HG02571 (cell line): ENCODE results near the gene CEP128.

ENCODE experiments used
- ATAC-seq: cut with Tn5 transposase; IDR thresholded peaks from one replicate; pipeline ENCODE4 v1.9.1; 2021; ENCODE audit warnings: mild to moderate bottlenecking, moderate library complexity; ENCODE audit not compliant: unreplicated experiment

CEP128 gene

DNA sequence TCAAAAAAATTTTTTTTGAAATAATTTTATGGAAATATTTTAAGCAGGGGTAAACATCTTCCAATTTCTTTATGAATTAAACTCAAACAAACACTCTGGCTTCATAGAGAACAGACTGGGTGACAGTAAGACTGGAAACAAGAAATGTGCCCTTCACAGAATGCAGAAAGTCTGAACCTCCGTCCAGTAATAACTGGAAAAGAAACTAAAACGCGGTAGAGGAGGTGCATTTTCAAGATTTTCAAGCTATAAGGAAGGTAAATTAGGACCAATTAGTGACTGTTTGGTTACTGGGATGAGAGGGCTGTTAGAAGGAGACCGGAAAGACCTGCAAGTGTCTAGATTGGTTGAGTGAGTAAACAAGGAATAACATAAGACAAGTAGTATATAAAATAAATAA, 245.7 kb downstream of the CEP128 start:
- ATAC-seq, result peak; percentile 70

DNA sequence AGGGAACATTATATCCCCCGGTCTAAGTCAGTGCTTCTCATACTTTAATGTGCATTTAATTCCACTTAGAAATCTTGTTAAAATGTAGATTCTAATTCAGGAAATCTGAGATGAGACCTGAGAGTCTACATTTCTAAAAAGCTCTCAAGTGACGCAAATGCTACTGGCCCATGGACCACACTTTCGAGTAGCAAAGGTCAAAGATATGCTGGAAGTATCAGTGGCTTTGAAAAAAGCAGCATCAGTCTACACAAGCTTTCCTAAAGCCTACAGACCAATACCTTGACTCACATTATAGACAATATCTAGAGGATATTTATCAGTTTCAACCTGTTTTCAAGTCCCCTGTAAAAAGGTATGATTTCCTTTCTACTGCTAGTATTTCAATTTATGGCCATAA, 248.6 kb downstream of the CEP128 start:
- no peak for ATAC-seq

DNA sequence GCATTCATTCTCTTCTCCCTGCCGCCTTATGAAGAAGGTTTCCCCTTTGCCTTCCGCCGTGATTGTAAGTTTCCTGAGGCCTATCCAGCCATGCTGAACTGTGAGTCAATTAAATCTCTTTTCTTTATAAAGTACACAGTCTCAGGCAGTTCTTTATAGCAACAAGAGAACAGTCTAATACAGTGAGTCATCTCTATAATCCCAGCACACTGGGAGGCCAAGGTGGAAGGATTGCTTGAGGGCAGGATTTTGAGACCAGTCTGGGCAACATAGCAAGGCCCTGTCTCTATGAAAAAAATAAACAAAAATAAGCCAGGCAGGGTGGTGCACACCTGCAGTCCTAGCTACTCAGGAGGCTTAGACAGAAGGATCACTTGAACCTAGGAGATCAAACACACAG, 259.9 kb downstream of the CEP128 start:
- no peak for ATAC-seq

DNA sequence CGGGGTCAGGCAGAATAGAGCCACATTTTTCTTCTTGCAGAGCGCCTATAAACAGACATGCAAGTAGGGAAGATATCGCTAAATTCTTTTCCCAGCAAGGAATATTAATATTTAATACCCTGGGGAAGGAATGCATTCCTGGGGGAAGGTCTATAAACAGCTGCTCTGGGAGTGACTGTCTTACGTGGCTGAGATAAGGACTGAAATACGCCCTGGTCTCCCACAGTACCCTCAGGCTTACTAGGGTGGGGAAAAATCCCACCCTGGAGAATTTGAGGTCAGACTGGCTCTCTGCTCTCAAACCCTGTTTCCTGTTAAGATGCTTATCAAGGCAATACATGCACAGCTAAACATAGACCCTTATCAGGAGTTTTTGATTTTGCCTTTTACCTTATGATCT, 262.3 kb downstream of the CEP128 start:
- no peak for ATAC-seq

DNA sequence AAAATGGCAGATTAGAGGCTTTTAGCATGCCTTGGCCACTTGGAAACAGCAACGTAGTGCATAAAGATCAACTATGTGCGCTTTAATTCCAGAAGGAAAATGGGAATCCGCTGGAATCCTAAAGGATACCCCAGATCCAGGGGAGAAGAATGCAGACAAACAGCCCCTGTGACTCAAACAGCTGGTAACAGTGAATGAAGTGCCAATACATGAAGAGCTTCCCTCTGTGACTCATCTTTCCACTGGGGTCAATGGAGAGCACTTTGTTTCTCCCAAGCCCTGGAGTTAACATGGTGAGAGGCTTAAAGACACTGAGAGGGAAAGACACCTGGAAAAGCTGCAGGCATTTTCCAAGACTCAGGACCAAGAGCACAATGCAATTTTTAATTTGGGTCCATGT, 263.1 kb downstream of the CEP128 start:
- no peak for ATAC-seq

DNA sequence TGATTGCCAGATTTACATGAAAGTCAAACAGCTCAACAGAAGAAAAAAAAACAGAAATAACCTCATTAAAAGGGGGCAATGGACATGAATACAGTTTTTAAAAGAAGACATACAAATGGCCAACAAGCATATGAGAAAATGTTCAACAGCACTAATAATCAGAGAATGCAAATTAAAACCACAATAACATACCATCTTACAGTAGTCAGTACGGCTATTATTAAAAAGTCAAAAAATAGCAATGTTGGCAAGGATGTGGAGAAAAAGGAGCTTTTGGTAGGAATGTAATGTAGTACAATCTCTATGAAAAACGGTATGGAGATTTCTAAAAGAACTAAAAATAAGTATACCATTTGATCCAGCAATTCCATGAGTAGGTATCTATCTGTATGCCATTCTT, 272.1 kb downstream of the CEP128 start:
- ATAC-seq, result no peak

DNA sequence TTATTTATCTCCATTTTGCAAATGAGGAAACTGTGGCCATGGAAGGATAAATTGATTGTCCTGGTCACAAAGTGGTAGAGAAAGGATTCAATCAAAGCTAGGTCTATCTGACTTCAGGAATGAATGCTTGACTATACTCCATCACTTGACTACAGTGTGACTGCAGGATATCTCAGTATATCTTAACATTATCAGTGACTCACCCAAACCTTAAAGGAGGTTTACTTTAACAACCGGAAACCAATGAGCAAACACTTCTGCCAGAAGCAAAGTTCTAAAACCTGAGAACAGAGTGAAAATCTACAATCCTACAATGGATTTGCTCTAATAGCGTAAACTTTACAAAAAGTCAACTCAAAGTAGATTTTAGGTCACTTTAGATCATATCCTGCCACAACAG, 277.0 kb downstream of the CEP128 start:
- ATAC-seq, result no peak

DNA sequence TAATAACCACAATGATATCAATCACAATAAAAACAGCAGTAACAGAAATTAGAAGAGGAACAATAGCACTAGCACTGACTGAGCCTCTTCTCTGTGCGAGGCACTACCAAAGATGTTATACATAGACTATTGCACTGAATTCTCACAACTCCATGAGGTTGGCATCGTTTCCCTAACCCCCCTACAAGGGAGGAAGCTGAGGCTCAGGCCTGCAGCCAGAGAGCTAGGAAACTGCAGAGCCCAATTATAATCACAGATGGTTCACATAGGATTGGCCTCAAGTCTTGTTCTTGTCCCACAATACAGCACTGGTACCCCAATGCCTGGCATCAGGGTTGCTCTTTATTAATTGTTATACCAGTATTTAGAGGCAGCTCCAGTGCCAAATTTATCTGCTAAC, 278.0 kb downstream of the CEP128 start:
- ATAC-seq, result no peak

DNA sequence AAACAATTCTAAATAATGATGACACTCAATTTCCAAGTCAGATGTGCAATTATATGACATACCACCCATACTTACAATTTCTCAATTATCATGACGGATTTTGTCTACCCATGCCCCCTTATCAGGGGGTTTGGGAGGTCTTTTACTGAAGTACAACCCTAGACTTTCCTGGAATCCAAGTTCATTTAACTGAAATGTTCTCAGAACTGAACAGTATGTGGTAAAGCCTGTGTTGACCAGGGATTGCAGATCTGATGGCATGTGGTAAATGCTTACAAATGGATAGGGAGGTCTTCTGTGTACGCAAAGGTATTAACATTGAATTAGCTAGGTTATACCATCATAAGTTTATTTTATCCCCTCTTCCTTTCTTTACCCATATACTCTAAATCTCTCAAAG, 281.8 kb downstream of the CEP128 start:
- no peak for ATAC-seq

DNA sequence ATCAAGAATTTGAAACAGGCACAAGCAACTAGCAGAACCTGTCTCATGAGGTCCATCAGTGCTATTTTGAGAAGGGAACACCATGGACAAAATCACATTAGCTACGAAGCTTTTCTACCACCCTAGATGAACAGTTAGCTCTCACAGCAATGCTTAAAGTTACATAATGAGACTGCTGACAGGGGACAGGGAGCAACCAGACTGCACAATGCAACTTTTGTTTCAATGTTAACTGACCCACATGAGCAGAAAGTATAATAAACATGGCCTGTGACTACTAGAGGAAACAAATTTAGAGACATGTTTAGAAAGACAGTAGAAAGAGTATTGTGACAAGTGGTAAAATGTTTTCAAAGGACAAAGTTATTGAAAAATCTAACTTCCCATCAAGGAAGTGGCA, 282.8 kb downstream of the CEP128 start:
- ATAC-seq, result no peak

DNA sequence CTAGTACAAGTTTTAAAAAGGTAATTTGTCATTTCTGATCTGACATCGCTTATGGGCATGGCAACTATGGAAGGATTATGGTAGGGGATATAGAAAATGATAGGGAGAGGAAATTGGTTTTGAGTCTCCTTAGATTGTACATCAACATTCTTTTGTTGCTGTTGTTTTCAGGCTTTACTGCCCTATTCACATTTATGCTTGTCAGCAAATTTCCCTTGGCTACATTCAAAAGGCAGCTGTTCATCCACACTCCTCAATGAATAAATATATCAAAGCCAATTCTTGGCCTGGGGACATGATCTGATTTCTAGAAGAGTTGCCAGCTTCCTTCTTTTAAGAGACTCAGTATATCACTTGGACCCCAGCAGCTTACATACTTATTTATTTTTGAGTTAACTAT, 283.4 kb downstream of the CEP128 start:
- ATAC-seq, result no peak

DNA sequence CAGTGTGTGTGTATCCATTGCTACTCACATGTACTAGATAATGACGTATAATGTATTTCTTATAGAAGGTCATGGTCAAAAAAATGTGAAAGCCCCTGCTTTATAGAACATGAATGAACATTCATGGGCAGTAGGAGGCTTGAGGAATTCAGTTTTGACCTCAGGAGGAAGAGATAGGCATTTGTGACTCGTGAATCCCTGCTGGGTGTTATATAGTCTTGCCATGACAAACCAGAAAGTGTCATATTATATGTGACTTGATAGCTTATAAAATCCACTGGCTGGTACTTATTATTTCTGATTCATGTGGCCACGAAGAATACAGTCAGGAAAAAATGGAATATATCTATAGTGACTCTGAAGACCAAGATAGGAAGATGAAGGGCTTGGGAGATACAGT, 287.6 kb downstream of the CEP128 start:
- ATAC-seq, result no peak

DNA sequence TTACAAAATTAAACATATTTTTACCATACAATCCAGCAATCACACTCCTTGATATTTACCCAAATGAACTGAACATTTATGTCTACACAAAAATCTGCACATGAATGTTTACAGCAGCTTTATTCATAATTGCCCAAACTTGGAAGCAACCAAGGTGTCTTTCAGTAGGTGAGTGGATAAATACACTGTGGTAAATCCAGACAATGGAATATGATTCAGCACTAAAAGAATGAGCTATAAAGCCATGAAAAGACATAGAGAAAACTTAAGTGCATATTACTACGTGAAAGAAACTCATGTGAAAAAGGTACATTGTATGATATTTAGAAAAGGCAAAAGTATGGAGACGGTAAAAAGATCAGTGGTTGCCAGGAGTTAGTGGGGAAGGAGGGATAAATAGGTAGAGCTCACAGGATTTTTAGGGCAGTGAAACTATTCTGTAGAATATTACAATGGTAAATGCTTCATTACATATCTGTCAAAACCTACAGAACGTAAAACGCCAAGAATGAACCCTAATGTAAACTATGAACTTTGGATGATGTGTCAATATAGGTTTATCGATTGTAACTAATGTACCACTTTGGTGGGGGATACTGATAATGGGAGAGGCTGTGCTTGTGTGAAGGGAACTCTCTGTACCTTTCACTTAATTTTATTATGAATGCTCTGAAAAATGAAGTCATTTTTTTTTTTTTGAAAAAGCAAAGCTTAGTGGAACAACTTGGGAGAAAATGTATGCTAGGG, 295.7 kb downstream of the CEP128 start:
- ATAC-seq, result no peak

DNA sequence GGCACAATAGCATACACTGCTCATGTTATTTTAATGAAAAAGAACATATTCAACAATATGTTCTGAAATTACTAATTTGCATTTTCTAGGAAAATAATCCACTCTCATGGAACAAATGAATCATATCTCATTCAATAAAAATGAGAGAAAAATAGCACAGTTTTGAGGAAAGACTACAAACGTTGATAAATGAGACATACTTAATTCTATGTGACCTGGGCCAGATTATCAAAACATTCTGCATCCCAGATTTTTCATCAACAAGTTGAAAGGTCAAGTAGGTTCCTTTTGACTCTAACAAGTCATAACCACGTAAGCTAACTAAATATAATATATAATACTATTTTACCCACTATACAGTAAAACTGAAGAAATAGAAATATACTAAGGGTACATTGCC, 296.7 kb downstream of the CEP128 start:
- no peak for ATAC-seq

DNA sequence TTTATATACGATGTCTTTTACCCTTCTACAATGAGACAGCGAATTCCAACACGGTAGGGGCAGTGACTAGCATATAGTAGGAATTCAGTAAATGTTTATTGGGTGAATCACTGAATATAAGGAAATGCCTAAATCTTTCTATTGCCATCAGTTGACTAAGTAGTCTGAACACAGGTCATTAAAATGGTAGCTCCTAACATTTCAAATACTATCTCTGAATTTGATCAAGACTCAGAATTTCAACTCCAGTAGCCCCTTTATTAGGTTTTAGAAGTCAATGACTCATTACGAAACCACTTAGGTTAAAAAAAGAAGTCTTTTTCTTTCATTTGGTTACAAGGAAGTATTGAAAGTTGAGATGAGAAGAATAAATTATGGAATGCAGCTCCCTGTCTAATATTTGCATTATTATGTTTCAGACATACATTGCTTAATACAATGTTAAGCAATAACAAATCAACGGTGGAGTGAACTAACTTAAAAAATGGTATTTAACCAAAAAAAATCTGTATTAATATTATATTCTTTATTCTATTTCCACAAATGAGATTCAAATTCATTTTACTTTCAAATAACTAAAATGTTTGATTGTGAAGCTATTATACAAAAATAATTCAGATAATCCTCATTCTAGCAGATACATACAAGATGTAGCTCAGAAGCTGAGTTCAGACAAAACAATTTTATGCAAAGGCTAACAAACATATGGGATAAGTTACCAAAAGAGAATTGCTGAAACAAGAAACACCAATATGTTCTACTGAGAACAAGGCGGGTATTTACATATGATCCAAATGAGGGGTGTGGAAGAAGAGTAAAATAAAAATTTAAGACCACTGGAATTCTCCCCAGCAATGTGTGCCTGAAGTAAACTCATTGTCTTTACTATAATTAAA, 302.7 kb downstream of the CEP128 start:
- no peak for ATAC-seq

DNA sequence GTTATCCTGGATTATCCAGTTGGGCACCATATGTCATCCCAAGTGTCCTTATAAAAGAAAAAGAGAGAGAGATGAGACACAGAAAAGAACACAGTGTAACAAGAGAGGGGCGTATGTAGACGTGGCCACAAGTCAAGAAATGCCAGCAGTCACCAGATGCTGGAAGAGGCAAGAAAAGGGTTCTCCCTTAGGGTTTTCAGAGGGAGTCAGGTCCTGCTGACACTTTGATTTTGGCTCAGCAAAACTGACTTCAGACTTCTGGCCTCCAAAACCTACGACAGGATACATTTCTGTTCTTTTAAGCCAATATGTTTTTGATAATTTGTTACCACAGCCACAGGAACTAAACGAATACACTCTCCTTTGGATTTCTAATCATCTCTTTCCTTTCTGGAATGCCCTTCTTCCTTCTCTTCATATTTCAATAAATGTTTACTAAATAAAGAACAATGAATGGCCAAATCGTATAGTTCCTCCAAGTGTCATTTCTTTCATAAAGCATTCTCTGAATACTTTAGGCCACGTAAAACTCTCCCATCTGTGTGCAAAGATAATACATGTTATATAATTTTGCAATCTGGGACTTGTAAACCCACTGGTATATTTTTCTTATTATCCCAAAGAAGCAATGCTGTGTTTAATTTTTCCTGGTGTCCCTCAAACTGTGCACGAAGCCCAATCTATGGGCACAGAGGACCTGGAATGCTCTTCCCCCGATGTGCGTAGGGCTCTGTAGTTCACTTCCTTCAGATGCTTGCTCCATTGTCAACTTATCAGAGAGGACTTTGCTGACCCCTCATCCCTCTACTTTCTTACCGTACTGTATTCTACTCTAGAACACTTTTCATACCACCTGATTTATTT, 303.6 kb downstream of the CEP128 start:
- ATAC-seq, result no peak

DNA sequence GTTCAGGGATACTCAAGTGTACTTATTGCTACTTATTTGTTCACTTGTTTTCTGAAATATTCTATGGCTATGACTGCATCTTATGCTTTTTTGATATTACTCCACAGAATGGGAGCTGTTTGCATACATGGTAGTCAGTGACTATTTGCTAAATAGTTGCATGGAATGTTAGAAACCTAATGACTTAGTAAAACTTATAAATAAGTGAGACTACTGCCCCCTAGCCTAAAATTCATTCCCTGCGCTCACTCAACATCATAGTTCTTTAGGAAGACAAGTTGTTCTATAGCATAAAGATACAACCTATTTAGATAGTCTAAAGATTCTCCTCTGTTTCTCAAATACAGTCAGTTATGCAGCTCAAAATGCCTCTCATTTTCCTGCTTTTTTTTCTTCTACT, 305.5 kb downstream of the CEP128 start:
- no peak for ATAC-seq

DNA sequence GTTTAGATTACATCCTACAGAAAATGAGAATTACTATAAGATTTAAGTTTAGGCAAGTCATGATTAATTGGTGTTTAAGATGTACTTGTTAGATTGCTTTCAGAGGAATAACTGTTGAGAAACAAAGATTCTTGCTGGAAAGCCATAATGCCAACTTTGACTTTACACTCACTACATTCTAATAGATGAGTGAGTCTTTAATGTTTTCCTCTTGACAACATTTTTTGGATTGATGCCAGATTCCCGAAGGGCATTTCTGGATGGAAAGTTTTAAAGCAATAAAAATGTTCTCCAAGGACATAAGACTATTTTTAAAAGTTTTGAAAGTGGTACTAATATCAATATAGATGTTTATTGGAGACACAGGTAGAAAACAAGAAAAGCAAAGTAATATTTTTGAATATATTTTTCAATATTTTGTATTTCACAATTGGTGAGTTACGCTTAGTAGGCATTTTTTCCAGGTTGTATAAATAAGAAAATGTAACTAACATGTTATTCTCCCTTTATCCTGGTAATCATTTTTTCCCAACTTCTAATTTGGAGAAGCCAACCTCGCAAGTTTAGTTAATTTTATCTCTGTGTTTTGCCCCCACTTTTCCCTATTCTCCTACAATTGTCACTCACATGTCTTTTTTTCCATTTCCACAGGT, 307.3 kb downstream of the CEP128 start:
- ATAC-seq, result no peak

DNA sequence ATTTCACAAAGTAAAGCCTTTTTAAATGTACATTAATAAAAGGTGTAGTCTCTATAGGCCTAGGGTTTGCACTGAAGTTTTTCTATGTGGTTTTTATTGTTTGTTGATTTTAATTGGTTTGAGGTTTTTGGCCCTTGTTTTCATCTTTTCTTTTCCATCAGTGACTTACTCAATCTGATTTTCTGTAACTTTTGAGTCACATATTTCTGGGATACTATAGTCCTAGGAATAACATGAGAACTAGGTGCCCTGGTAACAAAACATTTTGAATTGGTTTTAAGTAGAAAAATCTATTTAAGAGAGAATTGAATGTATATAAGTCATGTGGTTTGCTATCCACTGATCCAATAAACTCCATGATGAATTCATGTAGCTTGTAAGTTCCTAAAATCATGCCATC, 311.9 kb downstream of the CEP128 start:
- ATAC-seq, result no peak

DNA sequence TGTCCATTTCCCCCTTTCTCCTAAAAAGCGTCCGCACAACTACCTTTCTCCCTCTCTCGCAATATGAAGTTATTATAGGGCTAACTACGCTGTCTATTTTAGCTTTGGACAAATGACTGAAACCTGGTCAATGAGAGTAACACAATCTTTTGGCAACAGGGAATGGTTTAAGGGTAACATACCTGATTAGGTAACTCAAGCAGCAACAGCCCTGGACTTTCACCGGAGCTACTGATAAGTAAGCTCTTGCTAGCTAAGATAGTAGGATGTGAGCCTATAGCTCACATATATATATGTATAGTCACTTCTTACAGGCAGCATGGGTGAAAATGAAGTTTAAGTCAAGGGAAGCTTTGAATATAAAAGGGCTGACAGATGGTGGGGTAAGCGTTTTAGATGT, 313.0 kb downstream of the CEP128 start:
- no peak for ATAC-seq

DNA sequence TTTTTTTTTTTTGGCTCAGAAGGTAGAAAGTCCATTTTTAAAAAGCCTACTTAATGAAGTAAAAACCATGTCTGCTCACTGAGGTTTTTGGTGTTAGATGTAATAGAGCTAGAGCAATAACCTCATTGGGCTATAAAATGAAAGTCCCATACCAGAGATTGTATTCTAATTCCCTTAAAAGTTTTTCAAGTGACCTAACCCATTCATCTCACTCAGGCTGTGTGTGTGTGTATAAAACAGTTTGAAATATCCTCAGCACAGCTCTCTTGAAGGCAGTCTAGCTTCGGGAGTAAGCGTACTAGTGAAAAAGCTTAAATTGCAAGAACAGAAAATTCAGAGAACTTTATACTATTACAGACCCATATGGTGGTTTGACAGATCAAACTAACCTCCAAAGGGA, 313.8 kb downstream of the CEP128 start:
- ATAC-seq, result no peak
